ENCODE measurements around the gene SMYD2. TPM values are rescaled to one million over a fixed set of nuclear protein-coding genes. Genes with fewer than 3 reads are reported as not detected.

The SMYD2 gene
- total RNA-seq, 1 donor from 2014 or later, result 46.8 TPM

DNA sequence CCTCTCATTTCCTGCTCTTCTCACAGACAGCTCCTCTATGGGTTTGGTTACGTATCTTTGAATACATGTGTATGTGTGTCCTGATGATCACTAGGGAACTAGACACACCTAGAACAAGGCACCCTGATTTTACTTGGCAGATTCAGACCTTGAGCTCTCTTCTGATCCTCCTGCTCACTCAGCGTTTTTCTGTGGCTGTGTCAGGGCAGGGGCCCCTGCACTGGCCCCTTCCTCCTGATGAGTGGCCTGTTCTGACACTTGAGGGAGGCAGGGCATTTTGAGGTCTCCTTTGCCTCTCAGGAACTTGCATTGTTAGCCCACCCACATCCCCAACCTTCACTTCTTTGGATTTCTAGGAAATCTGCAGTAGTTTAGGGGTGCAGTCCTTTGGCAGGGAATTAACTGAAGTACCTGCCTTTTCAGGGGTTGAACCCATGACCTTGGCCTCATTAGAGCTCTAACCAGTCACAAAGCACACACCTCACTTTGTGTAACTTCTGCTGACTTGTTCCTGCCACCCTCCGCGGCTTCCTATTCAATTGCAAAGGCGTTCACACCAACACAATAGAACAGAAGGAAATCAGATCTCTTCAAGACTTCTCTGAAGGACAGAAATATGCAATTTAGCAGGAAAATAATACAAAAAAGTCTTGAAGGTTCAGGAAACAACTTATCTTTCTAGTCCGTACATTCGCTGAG lies 8.8 kb downstream of the SMYD2 start:
- no peak for DNase-seq (ENCODE audit: low spot score, unreplicated experiment)
- peaks cover 13% of the 10 kb centered on the region for H3K4me1 Mint-ChIP-seq (ENCODE audit: low read depth)
- peak overlapping the region; percentile 23 for H3K27ac Mint-ChIP-seq
- no peaks in the 10 kb centered on the region for H3K27me3 Mint-ChIP-seq
- peaks cover 4% of the 10 kb centered on the region for H3K36me3 Mint-ChIP-seq (ENCODE audit: insufficient read depth)
- no peak overlapping the region for H3K4me3 Mint-ChIP-seq (ENCODE audit: low read depth)
- TF ChIP-seq, protein P1, sequence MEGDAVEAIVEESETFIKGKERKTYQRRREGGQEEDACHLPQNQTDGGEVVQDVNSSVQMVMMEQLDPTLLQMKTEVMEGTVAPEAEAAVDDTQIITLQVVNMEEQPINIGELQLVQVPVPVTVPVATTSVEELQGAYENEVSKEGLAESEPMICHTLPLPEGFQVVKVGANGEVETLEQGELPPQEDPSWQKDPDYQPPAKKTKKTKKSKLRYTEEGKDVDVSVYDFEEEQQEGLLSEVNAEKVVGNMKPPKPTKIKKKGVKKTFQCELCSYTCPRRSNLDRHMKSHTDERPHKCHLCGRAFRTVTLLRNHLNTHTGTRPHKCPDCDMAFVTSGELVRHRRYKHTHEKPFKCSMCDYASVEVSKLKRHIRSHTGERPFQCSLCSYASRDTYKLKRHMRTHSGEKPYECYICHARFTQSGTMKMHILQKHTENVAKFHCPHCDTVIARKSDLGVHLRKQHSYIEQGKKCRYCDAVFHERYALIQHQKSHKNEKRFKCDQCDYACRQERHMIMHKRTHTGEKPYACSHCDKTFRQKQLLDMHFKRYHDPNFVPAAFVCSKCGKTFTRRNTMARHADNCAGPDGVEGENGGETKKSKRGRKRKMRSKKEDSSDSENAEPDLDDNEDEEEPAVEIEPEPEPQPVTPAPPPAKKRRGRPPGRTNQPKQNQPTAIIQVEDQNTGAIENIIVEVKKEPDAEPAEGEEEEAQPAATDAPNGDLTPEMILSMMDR (IDR thresholded peaks at IDR 0.05; ENCODE audit: unreplicated experiment), result no peak
- H3K9me3 Mint-ChIP-seq (ENCODE audit: low read depth), result no peaks in the 10 kb centered on the region

- TF ChIP-seq, protein P1 (IDR thresholded peaks at IDR 0.05; ENCODE audit: unreplicated experiment), result no peak
- Mint-ChIP-seq H3K36me3 (ENCODE audit: insufficient read depth) (peaks cover 4% of the 10 kb centered on the region), H3K4me1 (ENCODE audit: low read depth) (peaks cover 14% of the 10 kb centered on the region), H3K27me3 (no peaks in the 10 kb centered on the region), H3K27ac (peak overlapping the region; percentile 70), H3K9me3 (ENCODE audit: low read depth) (no peaks in the 10 kb centered on the region), H3K4me3 (ENCODE audit: low read depth) (no peak overlapping the region)
- no peak for DNase-seq (ENCODE audit: low spot score, unreplicated experiment)
Measured at GRCh38 chr1:214290424-214291037, 9.6 kb downstream of the SMYD2 start.

DNA sequence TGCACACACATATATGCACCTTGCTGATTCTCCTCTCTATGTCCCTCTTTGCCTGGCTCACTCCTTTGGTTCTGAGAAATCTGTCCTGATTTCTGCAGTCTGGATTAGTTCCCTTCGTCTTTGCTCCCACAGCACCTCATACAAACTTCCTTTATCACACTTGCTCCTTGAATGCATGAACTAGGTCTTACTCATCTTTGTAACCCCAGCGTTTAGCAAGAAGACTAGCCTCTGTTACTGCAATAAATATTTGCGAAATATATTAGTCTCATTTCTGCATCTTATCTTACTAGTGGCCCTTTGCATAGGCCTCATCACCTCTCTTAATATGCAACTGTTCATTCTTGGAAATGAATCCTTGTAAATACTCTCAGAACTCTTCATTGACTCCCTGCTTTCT lies 11.4 kb downstream of the SMYD2 start:
- Mint-ChIP-seq H3K36me3 (ENCODE audit: insufficient read depth) (peaks cover 2% of the 10 kb centered on the region), H3K4me1 (ENCODE audit: low read depth) (peaks cover 18% of the 10 kb centered on the region), H3K27ac (no peak overlapping the region), H3K27me3 (no peaks in the 10 kb centered on the region), H3K9me3 (ENCODE audit: low read depth) (no peaks in the 10 kb centered on the region), H3K4me3 (ENCODE audit: low read depth) (no peak overlapping the region)
- DNase-seq (ENCODE audit: low spot score, unreplicated experiment), result no peak
- TF ChIP-seq, protein P1 (IDR thresholded peaks at IDR 0.05; ENCODE audit: unreplicated experiment), result no peak

- H3K36me3 Mint-ChIP-seq (ENCODE audit: insufficient read depth), result peaks cover 2% of the 10 kb centered on the region
- no peaks in the 10 kb centered on the region for H3K27me3 Mint-ChIP-seq
- H3K4me3 Mint-ChIP-seq (ENCODE audit: low read depth), result no peak overlapping the region
- no peaks in the 10 kb centered on the region for H3K9me3 Mint-ChIP-seq (ENCODE audit: low read depth)
- H3K27ac Mint-ChIP-seq, result no peak overlapping the region
- peaks cover 11% of the 10 kb centered on the region for H3K4me1 Mint-ChIP-seq (ENCODE audit: low read depth)
- TF ChIP-seq, protein P1 (IDR thresholded peaks at IDR 0.05; ENCODE audit: unreplicated experiment), result no peak
- no peak for DNase-seq (ENCODE audit: low spot score, unreplicated experiment)
Measured at GRCh38 chr1:214295934-214296333, 15.0 kb downstream of the SMYD2 start.

DNA sequence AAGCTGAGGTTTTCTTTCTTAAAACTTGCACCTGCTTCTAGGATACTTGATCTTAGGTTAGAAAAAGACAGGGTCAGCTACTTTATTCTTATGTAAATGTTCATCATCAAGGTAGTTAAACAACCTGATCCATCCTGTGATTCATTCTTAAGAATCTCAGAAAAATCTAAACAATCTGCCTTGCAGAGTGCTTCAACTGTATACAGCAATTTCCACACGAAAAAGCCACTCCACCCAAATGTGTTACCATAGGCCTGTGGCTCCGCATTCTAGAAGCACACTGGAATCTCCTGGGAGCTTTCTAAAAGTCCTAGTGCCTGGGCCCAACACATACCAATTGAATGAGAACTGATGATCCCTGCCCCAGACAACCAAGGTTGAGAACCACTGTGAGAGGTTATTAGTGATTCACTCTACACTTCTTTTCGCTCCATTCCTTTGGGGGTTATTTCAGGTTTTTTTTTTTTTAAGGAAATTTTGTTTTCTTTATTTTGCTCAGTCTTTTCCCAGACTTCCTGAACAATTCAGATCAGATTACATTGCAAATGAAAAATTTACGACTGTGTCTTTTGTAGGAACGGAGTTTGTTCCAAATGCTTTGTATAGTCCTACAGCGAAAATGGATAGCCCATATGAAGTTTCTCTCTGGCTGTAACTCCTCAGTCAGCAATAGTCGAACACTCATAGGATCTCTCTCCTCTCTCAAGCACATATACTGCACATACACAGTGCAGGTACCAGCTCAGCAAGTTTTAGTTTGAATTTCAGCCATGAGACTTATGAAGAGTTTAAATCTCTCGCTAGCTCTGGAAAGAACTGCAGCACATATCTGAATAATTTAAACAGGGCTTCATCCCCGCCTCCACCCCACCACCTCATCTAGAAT lies 16.1 kb downstream of the SMYD2 start:
- no peak for DNase-seq (ENCODE audit: low spot score, unreplicated experiment)
- Mint-ChIP-seq H3K36me3 (ENCODE audit: insufficient read depth) (peaks cover 2% of the 10 kb centered on the region), H3K4me3 (ENCODE audit: low read depth) (no peak overlapping the region), H3K9me3 (ENCODE audit: low read depth) (no peaks in the 10 kb centered on the region), H3K4me1 (ENCODE audit: low read depth) (peaks cover 11% of the 10 kb centered on the region), H3K27ac (no peak overlapping the region), H3K27me3 (no peaks in the 10 kb centered on the region)
- TF ChIP-seq, protein P1 (IDR thresholded peaks at IDR 0.05; ENCODE audit: unreplicated experiment), result no peak
